Measurements from ENCODE around the gene SAP30L.

GRCh38 chr5:154406231-154406630 is 39.6 kb upstream of the SAP30L start:
- no peak for TF ChIP-seq POLR2A (IDR thresholded peaks at IDR 0.05)
- TF ChIP-seq CTCF (IDR thresholded peaks at IDR 0.05), result no peak
